ENCODE data around the gene REG3G.
A peak's percentile ranks its signal among the peaks of the same experiment; 100 is the strongest.
"Not testable (repeated sequence)": the region's sequence is repeated elsewhere in the genome, so short reads cannot be mapped to it uniquely, and the experiment has no call there.

REG3G gene

DNA sequence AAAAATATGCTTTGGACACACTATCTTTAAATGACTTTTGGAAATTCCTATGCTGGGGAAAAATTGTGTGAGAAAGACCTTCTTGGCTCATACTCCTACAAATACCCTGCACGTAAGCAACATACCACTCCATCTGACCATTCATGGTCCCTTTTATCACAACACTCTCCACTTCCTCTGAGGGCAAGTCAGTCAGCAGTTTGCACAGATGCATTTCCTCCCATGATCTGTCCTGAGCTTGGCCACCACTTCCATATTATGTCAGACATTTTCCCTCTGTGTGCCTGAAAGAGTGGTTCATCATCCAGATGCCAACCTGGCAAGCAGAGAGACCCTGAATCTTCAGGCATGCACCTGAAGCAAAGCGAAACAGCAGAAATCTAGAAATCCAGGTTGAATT, 16.1 kb upstream of the REG3G start:
- H3K4me3 ChIP-seq (ENCODE audit: low read length), result no peak overlapping the region
- no peak for DNase-seq (ENCODE audit: low read depth, low spot score)

DNA sequence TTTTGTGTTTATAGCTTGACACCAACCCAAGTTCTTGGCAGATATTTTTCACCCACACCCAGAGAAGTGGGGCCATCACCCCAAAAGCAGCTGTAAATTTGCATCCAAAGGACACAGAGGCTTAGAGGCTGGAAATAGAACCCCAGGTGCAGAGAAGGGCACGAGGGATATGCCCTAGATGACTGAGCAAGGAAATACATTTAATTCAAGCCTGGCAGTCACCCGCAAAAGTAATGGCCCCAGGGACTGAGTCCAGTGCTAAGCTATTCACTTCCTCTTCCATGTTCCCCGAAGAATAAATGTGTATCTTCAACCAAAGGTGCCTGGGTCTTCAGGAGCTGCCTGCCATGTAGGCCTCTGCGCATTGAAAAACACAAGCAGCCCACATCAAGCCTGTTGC, 14.0 kb upstream of the REG3G start:
- no peak overlapping the region for H3K4me3 ChIP-seq (ENCODE audit: low read length)
- no peak for DNase-seq (ENCODE audit: low read depth, low spot score)

DNA sequence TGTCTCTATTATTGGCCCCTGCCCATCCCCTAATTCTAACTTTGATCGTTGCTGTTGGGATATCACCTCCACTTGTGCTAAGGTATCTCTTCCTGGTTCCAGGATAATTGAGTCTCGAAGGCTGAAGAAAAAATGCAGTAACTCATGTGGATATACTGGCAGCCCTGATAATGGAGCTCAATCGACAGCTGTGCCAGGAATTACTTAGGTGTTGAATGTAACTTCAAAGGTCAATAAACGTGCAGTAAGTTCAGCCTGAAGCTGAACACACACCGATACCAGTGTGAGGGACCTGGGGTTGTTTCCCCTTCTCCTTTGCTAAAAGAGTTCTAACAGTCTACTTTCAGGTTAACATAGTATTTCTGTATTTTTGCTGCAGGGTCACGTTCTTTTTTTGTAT, 11.9 kb upstream of the REG3G start:
- H3K4me3 ChIP-seq (ENCODE audit: low read length), result no peak overlapping the region
- DNase-seq (ENCODE audit: low read depth, low spot score), result no peak

DNA sequence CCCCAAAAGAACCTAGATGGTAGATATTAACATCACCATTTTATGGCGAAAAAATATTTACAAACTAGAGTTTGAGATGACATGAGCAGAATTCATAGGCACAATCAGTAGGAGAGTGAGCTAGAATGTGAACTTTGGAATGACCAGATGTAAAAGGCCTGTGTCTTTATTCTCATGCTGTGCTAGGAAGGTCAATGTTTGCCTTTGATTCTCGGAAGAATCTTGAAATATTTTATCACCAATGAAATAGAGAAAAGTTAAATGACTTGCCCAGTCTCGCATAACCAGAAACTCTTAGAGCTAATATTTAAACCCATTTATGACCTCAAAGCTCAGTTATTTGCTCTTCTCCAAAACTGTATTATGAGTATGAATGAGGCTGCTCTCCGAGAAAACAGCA, 9.2 kb upstream of the REG3G start:
- H3K4me3 ChIP-seq (ENCODE audit: low read length), result no peak overlapping the region
- DNase-seq (ENCODE audit: low read depth, low spot score), result no peak

GRCh38 chr2:79026061-79026460, 559 bp downstream of the REG3G start:
- no peak for DNase-seq (ENCODE audit: low read depth, low spot score)
- no peak overlapping the region for H3K4me3 ChIP-seq (ENCODE audit: low read length)

- no peak overlapping the region for H3K4me3 ChIP-seq (ENCODE audit: low read length)
- no peak for DNase-seq (ENCODE audit: low read depth, low spot score)
Measured at GRCh38 chr2:79039944-79040343, 14.4 kb downstream of the REG3G start.

DNA sequence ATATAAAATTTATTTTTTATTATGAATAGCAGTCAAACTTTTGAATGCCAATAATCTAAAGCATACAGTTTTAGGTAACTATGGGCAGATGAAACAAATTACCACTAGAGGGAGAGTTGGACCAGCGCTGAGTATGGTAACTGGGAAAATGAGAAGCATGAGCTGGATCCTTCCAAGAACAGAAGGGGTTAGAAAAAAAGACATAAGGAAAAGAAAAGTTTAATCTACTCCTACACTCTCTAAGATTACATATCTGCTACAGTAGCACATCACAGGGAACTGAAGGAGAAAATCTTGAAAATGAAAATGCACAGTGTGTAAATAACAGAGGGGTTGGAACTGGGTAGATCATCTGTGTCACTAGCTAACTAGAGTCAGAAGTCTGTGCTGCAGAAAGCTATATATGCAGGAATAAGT, 15.5 kb downstream of the REG3G start:
- H3K4me3 ChIP-seq (ENCODE audit: low read length), result no peak overlapping the region
- peak; percentile 8 for DNase-seq (ENCODE audit: low read depth, low spot score)

DNA sequence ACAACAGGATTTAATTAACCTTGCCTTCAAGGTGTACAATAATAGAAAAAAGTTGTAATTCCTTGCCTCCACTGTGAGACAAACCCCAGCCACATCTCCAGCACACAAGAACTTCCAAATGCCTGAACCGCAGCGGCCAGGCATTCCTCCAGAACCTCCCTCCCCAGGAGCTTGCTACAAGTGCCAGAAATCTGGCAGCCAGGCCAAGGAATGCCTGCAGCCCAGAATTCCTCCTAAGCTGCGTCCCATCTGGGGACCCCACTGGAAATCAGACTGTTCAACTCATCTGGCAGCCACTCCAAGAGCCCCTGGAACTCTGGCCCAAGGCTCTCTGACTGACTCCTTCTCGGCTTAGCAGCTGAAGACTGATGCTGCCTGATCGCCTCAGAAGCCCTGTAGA, 28.0 kb downstream of the REG3G start:
- not testable (repeated sequence) for H3K4me3 ChIP-seq (ENCODE audit: low read length); DNase-seq (ENCODE audit: low read depth, low spot score)

DNA sequence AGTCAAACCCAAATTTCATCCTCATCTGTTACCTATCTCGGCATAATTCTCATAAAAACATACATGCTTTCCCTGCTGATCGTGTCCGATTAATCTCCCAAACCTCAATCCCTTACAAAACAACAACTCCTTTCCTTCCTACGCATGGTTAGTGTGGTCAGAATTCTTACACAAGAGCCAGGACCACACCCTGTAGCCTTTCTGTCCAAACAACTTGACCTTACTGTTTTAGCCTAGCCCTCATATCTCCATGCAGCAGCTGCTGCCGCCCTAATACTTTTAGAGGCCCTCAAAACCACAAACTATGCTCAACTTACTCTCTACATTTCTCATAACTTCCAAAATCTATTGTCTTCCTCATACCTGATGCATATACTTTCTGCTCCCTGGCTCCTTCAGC, 29.3 kb downstream of the REG3G start:
- not testable (repeated sequence) for DNase-seq (ENCODE audit: low read depth, low spot score); H3K4me3 ChIP-seq (ENCODE audit: low read length)

DNA sequence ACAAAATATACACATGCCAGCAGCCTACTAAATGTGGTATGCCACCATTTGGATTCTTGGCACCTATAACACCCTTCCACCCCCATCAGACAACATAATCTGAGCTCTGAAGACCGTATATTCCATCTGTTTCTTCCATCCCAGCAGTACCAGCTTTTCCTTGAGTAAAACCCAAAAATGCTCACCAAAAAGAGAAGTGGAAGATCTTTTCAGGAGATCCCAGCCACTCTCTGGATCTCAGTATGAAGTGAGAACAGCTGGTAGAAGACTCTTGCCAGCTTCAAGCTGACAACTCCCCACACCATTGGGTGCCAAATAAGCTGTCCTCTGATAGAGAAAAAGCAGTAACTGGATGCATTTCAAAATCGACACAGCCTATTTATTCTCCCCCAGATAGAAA, 39.7 kb downstream of the REG3G start:
- DNase-seq (ENCODE audit: low read depth, low spot score), result no peak
- no peak overlapping the region for H3K4me3 ChIP-seq (ENCODE audit: low read length)

GRCh38 chr2:79071078-79071477, 45.6 kb downstream of the REG3G start:
- DNase-seq (ENCODE audit: low read depth, low spot score), result no peak
- no peak overlapping the region for H3K4me3 ChIP-seq (ENCODE audit: low read length)

Data from Jurkat, Clone E6-1 (cell line).